Right hindlimb (tissue), 1 donor: ENCODE data around the gene HDGFL2.
"Not testable (repeated sequence)": the region's sequence is repeated elsewhere in the genome, so short reads cannot be mapped to it uniquely, and the experiment has no call there.

Experiments used
- DNase-seq: peaks from one replicate; pipeline ENCODE4 v3.0.0-alpha.2; 2018

The HDGFL2 gene

GRCh38 chr19:4516939-4517300 is 44.8 kb downstream of the HDGFL2 start:
- peak; percentile 46 for DNase-seq

GRCh38 chr19:4517451-4518057 is 45.5 kb downstream of the HDGFL2 start:
- DNase-seq: no peak

- DNase-seq: peak; percentile 72
Observed at GRCh38 chr19:4518345-4519171, 46.5 kb downstream of the HDGFL2 start, which contains the start of gene PLIN4. Gene PLIN4 (minus strand): TSS chr19:4518486. CDS start chr19:4518272, 214 bp downstream.

GRCh38 chr19:4519172-4519496 is 47.0 kb downstream of the HDGFL2 start:
- no peak for DNase-seq

- no peak for DNase-seq
Observed at GRCh38 chr19:4519521-4520277, 47.6 kb downstream of the HDGFL2 start.

GRCh38 chr19:4521170-4521887 is 49.2 kb downstream of the HDGFL2 start:
- no peak for DNase-seq

- DNase-seq: no peak
Observed at GRCh38 chr19:4521888-4522242, 49.8 kb downstream of the HDGFL2 start.

GRCh38 chr19:4522291-4523002 is 50.4 kb downstream of the HDGFL2 start:
- DNase-seq: no peak

GRCh38 chr19:4523306-4524110 is 51.4 kb downstream of the HDGFL2 start:
- DNase-seq: no peak

- DNase-seq: peak; percentile 61
Observed at GRCh38 chr19:4524808-4525562, 52.9 kb downstream of the HDGFL2 start.

GRCh38 chr19:4525563-4526002 is 53.5 kb downstream of the HDGFL2 start:
- no peak for DNase-seq

- not testable (repeated sequence) for DNase-seq
Observed at GRCh38 chr19:4527377-4527776, 55.3 kb downstream of the HDGFL2 start.

- DNase-seq: no peak
Observed at GRCh38 chr19:4528843-4529242, 56.7 kb downstream of the HDGFL2 start.

GRCh38 chr19:4529924-4530522 is 57.9 kb downstream of the HDGFL2 start:
- DNase-seq: no peak

- DNase-seq: no peak
Observed at GRCh38 chr19:4531562-4532165, 59.6 kb downstream of the HDGFL2 start.

GRCh38 chr19:4533334-4533733 is 61.2 kb downstream of the HDGFL2 start:
- DNase-seq: no peak

GRCh38 chr19:4533835-4534424 is 61.8 kb downstream of the HDGFL2 start:
- no peak for DNase-seq

GRCh38 chr19:4534836-4535658 is 63.0 kb downstream of the HDGFL2 start, which contains the start of gene PLIN5:
Gene PLIN5 (minus strand): TSS chr19:4535224. CDS start chr19:4534074, 1,150 bp downstream.
- DNase-seq: peak; percentile 75
